DND-41 (cell line): ENCODE measurements around the gene CFAP77.

Experiments used
- ATAC-seq: fragments of 200-7000 bp; cut with Tn5 transposase; 3 replicates; pipeline ENCODE4 v1.9.1; 2021; ENCODE audit warnings: low read depth; ENCODE audit not compliant: insufficient read depth
- DNase-seq: peaks from one replicate; pipeline ENCODE4 v3.0.0-alpha.2; 2020
- H2AFZ ChIP-seq: 2 replicates; pipeline ENCODE4 v1.6.0; 2012; ENCODE audit warnings: low read depth, low read length
- H3K27ac ChIP-seq: 2 replicates; pipeline ENCODE4 v1.5.1; 2012; ENCODE audit warnings: low read length, inconsistent platforms
- H3K27me3 ChIP-seq: fragments of 200-600 bp; sonication (generic); 2 replicates; pipeline ENCODE4 v1.6.0; 2012; ENCODE audit warnings: low read length, mild to moderate bottlenecking, inconsistent platforms; ENCODE audit not compliant: insufficient read depth, poor library complexity
- H3K36me3 ChIP-seq: 2 replicates; pipeline ENCODE4 v1.5.1; 2012; ENCODE audit warnings: low read length, inconsistent platforms; ENCODE audit not compliant: insufficient read depth
- H3K4me1 ChIP-seq: 2 replicates; pipeline ENCODE4 v1.5.1; 2012; ENCODE audit warnings: mild to moderate bottlenecking, low read length; ENCODE audit not compliant: insufficient read depth
- H3K4me2 ChIP-seq: 2 replicates; pipeline ENCODE4 v1.6.0; 2012; ENCODE audit warnings: mild to moderate bottlenecking, moderate library complexity, low read length, inconsistent platforms; ENCODE audit not compliant: insufficient read depth
- H3K4me3 ChIP-seq, 2 experiments: fragments of 200-600 bp in 1 of 2; shearing (Covaris generic) in 1 of 2; 2 replicates each; pipeline ENCODE4 v1.5.1; 2012 to 2016; ENCODE audit warnings: inconsistent platforms in 2 of 2, low read length in 2 of 2, mild to moderate bottlenecking in 2 of 2, low read depth in 1 of 2, moderate library complexity in 1 of 2
- H3K79me2 ChIP-seq: 2 replicates; pipeline ENCODE4 v1.6.0; 2012; ENCODE audit warnings: low read length, inconsistent platforms; ENCODE audit not compliant: insufficient read depth
- H3K9ac ChIP-seq: 2 replicates; pipeline ENCODE4 v1.6.0; 2012; ENCODE audit warnings: low read depth, mild to moderate bottlenecking, inconsistent platforms, low read length, moderate library complexity
- H3K9me3 ChIP-seq: 2 replicates; pipeline ENCODE4 v1.5.1; 2012; ENCODE audit warnings: low read length, moderate library complexity, mild to moderate bottlenecking, inconsistent platforms; ENCODE audit not compliant: insufficient read depth, severe bottlenecking
- H4K20me1 ChIP-seq: 2 replicates; pipeline ENCODE4 v1.6.0; 2012; ENCODE audit warnings: low read length; ENCODE audit not compliant: insufficient read depth
- CTCF ChIP-seq: IDR thresholded peaks from 2 replicates; pipeline ENCODE4 v1.5.1; 2012; ENCODE audit warnings: borderline replicate concordance, low read length, moderate library complexity, mild to moderate bottlenecking; ENCODE audit not compliant: poor library complexity, severe bottlenecking; ENCODE audit errors: extremely low read depth
- EZH2 ChIP-seq: IDR thresholded peaks from 3 replicates; pipeline ENCODE4 v1.6.1; 2012; ENCODE audit warnings: borderline replicate concordance, low read depth, mild to moderate bottlenecking, moderate library complexity, low read length, inconsistent platforms; ENCODE audit not compliant: severe bottlenecking

CFAP77 gene

GRCh38 chr9:132499251-132499650 lies 89.2 kb downstream of the CFAP77 start:
- H3K79me2 ChIP-seq = no peaks in the 10 kb centered on the region
- ATAC-seq (no peak), DNase-seq (no peak)
- TF ChIP-seq EZH2 (no peak), CTCF (no peak)
- no peaks in the 10 kb centered on the region for H3K9me3 ChIP-seq
- no peak overlapping the region for H3K9ac ChIP-seq
- no peak overlapping the region for H3K4me3 ChIP-seq
- H3K4me1 ChIP-seq = no peaks in the 10 kb centered on the region
- no peaks in the 10 kb centered on the region for H3K27me3 ChIP-seq
- no peak overlapping the region for H3K4me2 ChIP-seq
- no peak overlapping the region for H3K27ac ChIP-seq
- no peaks in the 10 kb centered on the region for H4K20me1 ChIP-seq
- H3K36me3 ChIP-seq = no peaks in the 10 kb centered on the region
- H2AFZ ChIP-seq = no peak overlapping the region

- no peaks in the 10 kb centered on the region for H3K27me3 ChIP-seq
Observed at GRCh38 chr9:132500193-132500592, 90.2 kb downstream of the CFAP77 start.

GRCh38 chr9:132502480-132502879 lies 92.5 kb downstream of the CFAP77 start:
- Histone ChIP-seq H3K9me3 (no peaks in the 10 kb centered on the region), H3K4me2 (no peak overlapping the region), H4K20me1 (no peaks in the 10 kb centered on the region), H3K27ac (no peak overlapping the region), H2AFZ (no peak overlapping the region), H3K79me2 (no peaks in the 10 kb centered on the region), H3K4me1 (no peaks in the 10 kb centered on the region), H3K4me3 (no peak overlapping the region), H3K36me3 (no peaks in the 10 kb centered on the region), H3K27me3 (no peaks in the 10 kb centered on the region), H3K9ac (no peak overlapping the region)
- no peak for DNase-seq
- no peak for ATAC-seq
- no peak for TF ChIP-seq CTCF
- no peak for TF ChIP-seq EZH2

More at GRCh38 chr9:132500193-132500592, 90.2 kb downstream of the CFAP77 start:
- no peak overlapping the region for H3K4me3 ChIP-seq
- H3K27ac ChIP-seq = no peak overlapping the region
- no peaks in the 10 kb centered on the region for H3K9me3 ChIP-seq
- TF ChIP-seq CTCF = no peak
- H2AFZ ChIP-seq = no peak overlapping the region
- no peak overlapping the region for H3K9ac ChIP-seq
- H3K79me2 ChIP-seq = no peaks in the 10 kb centered on the region
- no peaks in the 10 kb centered on the region for H4K20me1 ChIP-seq
- H3K4me2 ChIP-seq = no peak overlapping the region
- H3K36me3 ChIP-seq = no peaks in the 10 kb centered on the region
- DNase-seq (no peak), ATAC-seq (no peak)
- H3K4me1 ChIP-seq = no peaks in the 10 kb centered on the region

GRCh38 chr9:132503116-132503515 lies 93.1 kb downstream of the CFAP77 start:
- Histone ChIP-seq H2AFZ (no peak overlapping the region), H3K4me2 (no peak overlapping the region), H4K20me1 (no peaks in the 10 kb centered on the region; the same call in 1 of the 2 replicates), H3K27ac (no peak overlapping the region), H3K36me3 (no peaks in the 10 kb centered on the region), H3K27me3 (no peaks in the 10 kb centered on the region), H3K9ac (no peak overlapping the region), H3K4me1 (no peaks in the 10 kb centered on the region), H3K4me3 (no peak overlapping the region), H3K9me3 (no peaks in the 10 kb centered on the region), H3K79me2 (no peaks in the 10 kb centered on the region)
- DNase-seq (no peak), ATAC-seq (no peak)
- no peak for TF ChIP-seq EZH2
- no peak for TF ChIP-seq CTCF
